ENCODE results near the gene CDH5. TPM values are rescaled to one million over a fixed set of nuclear protein-coding genes. Genes with fewer than 3 reads are reported as not detected.

Gene CDH5
- total RNA-seq, 1 experiment from 2014 or later: 0.28 TPM

DNA sequence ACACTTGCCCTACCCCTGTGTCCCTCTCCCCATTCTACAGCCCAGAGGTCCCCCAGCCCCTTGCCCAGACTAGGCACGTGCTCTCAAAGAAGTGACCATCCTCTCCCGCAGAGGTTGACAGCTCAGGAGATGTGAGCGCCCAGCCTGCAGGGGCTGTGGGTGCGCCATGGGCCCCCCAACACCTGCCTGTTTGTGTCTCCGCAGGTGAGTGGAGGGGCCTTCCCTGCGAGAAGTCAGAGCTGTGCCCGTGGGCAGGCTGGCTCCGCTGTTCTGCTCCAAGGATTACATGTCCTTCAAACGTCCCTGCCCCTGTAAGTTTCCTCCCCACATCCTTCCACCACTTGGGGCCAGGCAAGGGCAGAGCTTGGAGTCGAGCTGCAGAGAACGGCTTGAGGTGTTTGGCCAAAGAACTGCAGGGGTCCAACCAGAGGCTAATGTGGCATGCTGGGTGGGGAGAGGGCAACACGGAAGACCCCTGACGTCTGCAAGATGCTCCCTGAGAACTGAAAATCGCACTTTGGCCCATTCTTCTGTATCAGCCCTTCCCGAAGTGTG is 71.0 kb downstream of the CDH5 start:
- DNase-seq (ENCODE audit: low spot score) (no peak), ATAC-seq (no peak)
- peaks cover 2% of the 10 kb centered on the region for H3K27me3 Mint-ChIP-seq (ENCODE audit: low read depth)
- peaks cover 22% of the 10 kb centered on the region for H3K4me1 Mint-ChIP-seq
- TF ChIP-seq, protein P1, sequence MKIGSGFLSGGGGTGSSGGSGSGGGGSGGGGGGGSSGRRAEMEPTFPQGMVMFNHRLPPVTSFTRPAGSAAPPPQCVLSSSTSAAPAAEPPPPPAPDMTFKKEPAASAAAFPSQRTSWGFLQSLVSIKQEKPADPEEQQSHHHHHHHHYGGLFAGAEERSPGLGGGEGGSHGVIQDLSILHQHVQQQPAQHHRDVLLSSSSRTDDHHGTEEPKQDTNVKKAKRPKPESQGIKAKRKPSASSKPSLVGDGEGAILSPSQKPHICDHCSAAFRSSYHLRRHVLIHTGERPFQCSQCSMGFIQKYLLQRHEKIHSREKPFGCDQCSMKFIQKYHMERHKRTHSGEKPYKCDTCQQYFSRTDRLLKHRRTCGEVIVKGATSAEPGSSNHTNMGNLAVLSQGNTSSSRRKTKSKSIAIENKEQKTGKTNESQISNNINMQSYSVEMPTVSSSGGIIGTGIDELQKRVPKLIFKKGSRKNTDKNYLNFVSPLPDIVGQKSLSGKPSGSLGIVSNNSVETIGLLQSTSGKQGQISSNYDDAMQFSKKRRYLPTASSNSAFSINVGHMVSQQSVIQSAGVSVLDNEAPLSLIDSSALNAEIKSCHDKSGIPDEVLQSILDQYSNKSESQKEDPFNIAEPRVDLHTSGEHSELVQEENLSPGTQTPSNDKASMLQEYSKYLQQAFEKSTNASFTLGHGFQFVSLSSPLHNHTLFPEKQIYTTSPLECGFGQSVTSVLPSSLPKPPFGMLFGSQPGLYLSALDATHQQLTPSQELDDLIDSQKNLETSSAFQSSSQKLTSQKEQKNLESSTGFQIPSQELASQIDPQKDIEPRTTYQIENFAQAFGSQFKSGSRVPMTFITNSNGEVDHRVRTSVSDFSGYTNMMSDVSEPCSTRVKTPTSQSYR (CRISPR knock-in tag; IDR thresholded peaks at IDR 0.05): no peak
- TF ChIP-seq ZNF263 (CRISPR knock-in tag; IDR thresholded peaks at IDR 0.05; ENCODE audit: low read depth) (no peak), NFE2L1 (CRISPR knock-in tag; IDR thresholded peaks at IDR 0.05) (no peak), NR1H2 (CRISPR knock-in tag; IDR thresholded peaks at IDR 0.05) (no peak), CREM (CRISPR knock-in tag; IDR thresholded peaks at IDR 0.05) (no peak), SOX15 (CRISPR knock-in tag; IDR thresholded peaks at IDR 0.05) (no peak), MXD4 (CRISPR knock-in tag; IDR thresholded peaks at IDR 0.05; ENCODE audit: borderline replicate concordance) (no peak), SMAD3 (CRISPR knock-in tag; IDR thresholded peaks at IDR 0.05; ENCODE audit: borderline replicate concordance) (no peak), ELF4 (CRISPR knock-in tag; IDR thresholded peaks at IDR 0.05; ENCODE audit: low read depth) (no peak), FOXK1 (CRISPR knock-in tag; IDR thresholded peaks at IDR 0.05) (no peak), FOXJ3 (CRISPR knock-in tag; IDR thresholded peaks at IDR 0.05; ENCODE audit: borderline replicate concordance) (no peak), ZNF219 (CRISPR knock-in tag; IDR thresholded peaks at IDR 0.05; ENCODE audit: borderline replicate concordance) (no peak)
- TF ChIP-seq, protein P2, sequence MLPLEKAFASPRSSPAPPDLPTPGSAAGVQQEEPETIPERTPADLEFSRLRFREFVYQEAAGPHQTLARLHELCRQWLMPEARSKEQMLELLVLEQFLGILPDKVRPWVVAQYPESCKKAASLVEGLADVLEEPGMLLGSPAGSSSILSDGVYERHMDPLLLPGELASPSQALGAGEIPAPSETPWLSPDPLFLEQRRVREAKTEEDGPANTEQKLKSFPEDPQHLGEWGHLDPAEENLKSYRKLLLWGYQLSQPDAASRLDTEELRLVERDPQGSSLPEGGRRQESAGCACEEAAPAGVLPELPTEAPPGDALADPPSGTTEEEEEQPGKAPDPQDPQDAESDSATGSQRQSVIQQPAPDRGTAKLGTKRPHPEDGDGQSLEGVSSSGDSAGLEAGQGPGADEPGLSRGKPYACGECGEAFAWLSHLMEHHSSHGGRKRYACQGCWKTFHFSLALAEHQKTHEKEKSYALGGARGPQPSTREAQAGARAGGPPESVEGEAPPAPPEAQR (CRISPR knock-in tag; IDR thresholded peaks at IDR 0.05): no peak
- TF ChIP-seq, protein P3, sequence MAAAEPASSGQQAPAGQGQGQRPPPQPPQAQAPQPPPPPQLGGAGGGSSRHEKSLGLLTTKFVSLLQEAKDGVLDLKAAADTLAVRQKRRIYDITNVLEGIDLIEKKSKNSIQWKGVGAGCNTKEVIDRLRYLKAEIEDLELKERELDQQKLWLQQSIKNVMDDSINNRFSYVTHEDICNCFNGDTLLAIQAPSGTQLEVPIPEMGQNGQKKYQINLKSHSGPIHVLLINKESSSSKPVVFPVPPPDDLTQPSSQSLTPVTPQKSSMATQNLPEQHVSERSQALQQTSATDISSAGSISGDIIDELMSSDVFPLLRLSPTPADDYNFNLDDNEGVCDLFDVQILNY (CRISPR knock-in tag; IDR thresholded peaks at IDR 0.05): no peak
- TF ChIP-seq, protein P4, sequence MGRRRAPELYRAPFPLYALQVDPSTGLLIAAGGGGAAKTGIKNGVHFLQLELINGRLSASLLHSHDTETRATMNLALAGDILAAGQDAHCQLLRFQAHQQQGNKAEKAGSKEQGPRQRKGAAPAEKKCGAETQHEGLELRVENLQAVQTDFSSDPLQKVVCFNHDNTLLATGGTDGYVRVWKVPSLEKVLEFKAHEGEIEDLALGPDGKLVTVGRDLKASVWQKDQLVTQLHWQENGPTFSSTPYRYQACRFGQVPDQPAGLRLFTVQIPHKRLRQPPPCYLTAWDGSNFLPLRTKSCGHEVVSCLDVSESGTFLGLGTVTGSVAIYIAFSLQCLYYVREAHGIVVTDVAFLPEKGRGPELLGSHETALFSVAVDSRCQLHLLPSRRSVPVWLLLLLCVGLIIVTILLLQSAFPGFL (CRISPR knock-in tag; IDR thresholded peaks at IDR 0.05; ENCODE audit: borderline replicate concordance): no peak
- TF ChIP-seq, protein P5, sequence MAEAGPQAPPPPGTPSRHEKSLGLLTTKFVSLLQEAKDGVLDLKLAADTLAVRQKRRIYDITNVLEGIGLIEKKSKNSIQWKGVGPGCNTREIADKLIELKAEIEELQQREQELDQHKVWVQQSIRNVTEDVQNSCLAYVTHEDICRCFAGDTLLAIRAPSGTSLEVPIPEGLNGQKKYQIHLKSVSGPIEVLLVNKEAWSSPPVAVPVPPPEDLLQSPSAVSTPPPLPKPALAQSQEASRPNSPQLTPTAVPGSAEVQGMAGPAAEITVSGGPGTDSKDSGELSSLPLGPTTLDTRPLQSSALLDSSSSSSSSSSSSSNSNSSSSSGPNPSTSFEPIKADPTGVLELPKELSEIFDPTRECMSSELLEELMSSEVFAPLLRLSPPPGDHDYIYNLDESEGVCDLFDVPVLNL (CRISPR knock-in tag; IDR thresholded peaks at IDR 0.05; ENCODE audit: borderline replicate concordance, low read depth): no peak
- TF ChIP-seq, protein P6, sequence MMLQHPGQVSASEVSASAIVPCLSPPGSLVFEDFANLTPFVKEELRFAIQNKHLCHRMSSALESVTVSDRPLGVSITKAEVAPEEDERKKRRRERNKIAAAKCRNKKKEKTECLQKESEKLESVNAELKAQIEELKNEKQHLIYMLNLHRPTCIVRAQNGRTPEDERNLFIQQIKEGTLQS (CRISPR knock-in tag; conservative IDR thresholded peaks at IDR 0.05): no peak
- TF ChIP-seq, protein P7, sequence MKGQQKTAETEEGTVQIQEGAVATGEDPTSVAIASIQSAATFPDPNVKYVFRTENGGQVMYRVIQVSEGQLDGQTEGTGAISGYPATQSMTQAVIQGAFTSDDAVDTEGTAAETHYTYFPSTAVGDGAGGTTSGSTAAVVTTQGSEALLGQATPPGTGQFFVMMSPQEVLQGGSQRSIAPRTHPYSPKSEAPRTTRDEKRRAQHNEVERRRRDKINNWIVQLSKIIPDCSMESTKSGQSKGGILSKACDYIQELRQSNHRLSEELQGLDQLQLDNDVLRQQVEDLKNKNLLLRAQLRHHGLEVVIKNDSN (CRISPR knock-in tag; IDR thresholded peaks at IDR 0.05): no peak
- ChIA-PET POLR2A (no interaction called here), CTCF (interaction anchor here (1.1 kb wide), 1 partner anchor 31 kb away, joined by 3 read pairs; no protein-coding TSS in a partner anchor)
- no peak overlapping the region for H3K27ac Mint-ChIP-seq
- no peaks in the 10 kb centered on the region for H3K9me3 Mint-ChIP-seq
- H3K36me3 Mint-ChIP-seq: no peaks in the 10 kb centered on the region
- no peak overlapping the region for H3K4me3 Mint-ChIP-seq

Measured in WTC11 (cell line).